ENCODE measurements around the gene PCED1B. TPM values are rescaled to one million over a fixed set of nuclear protein-coding genes. Genes with fewer than 3 reads are reported as not detected.

The PCED1B gene
- total RNA-seq, 1 experiment from 2014 or later: 3.3 TPM

- H2BK120ac ChIP-seq (ENCODE audit: low read depth, low read length, poor library complexity, severe bottlenecking): no peak overlapping the region
- DNase-seq: no peak
- no peak overlapping the region for H2BK20ac ChIP-seq (ENCODE audit: low read depth, low read length, poor library complexity, severe bottlenecking)
- no peak overlapping the region for H3K27ac Mint-ChIP-seq
- H3K4ac ChIP-seq (ENCODE audit: low read depth, low read length): no peak overlapping the region
- no peak overlapping the region for H3K18ac ChIP-seq (ENCODE audit: insufficient read length, low read depth, low read length)
- H3K9ac ChIP-seq (ENCODE audit: extremely low read depth, insufficient read length, low read length): no peak overlapping the region
- no peak overlapping the region for H2AFZ ChIP-seq (ENCODE audit: low read length)
- no peak overlapping the region for H3K14ac ChIP-seq (ENCODE audit: insufficient read depth, low read length)
- no peak overlapping the region for H3K56ac ChIP-seq (ENCODE audit: insufficient read length, low read depth, low read length)
- no peak for TF ChIP-seq CTCF (conservative IDR thresholded peaks at IDR 0.05)
- H3K4me2 ChIP-seq (ENCODE audit: insufficient read depth, insufficient read length, low read length): no peak overlapping the region
- H2AK5ac ChIP-seq (ENCODE audit: insufficient read length, low read length): no peak overlapping the region
- no peak overlapping the region for H3T11ph ChIP-seq (ENCODE audit: low read length)
- H3K4me1 ChIP-seq (ENCODE audit: insufficient read depth, low read length): no peaks in the 10 kb centered on the region; the same call in 1 of the 2 replicates
- no peak overlapping the region for H3K27ac ChIP-seq (ENCODE audit: insufficient read length, low read depth, low read length)
- no peaks in the 10 kb centered on the region for H3K79me1 ChIP-seq (ENCODE audit: insufficient read depth, low read depth, low read length, poor library complexity, severe bottlenecking)
- no peak overlapping the region for H3K4me3 Mint-ChIP-seq
- H4K20me1 ChIP-seq (ENCODE audit: control insufficient read depth, insufficient read depth, insufficient read length): no peaks in the 10 kb centered on the region
- H2BK5ac ChIP-seq (ENCODE audit: insufficient read length, low read length): no peak overlapping the region
- no peak overlapping the region for H2BK12ac ChIP-seq (ENCODE audit: insufficient read length, low read depth, low read length)
- no CpG with 5 or more reads among the region's 3 CpGs for WGBS (ENCODE audit: extremely low coverage, insufficient read length, low lambda C conversion rate)
- H3K9me3 ChIP-seq (ENCODE audit: control insufficient read depth, low read depth, low read length): no peaks in the 10 kb centered on the region
- peaks cover 0 to 3% (median 2%) of the 10 kb centered on the region in 3 experiments; a peak in 3 of 7 replicates for H3K36me3 Mint-ChIP-seq (ENCODE audit: insufficient read depth in 1 of 3, low read depth in 3 of 3)
- H4K8ac ChIP-seq (replicated peaks; ENCODE audit: insufficient read length, low read depth, low read length): no peak overlapping the region
- no peak overlapping the region for H4K5ac ChIP-seq (ENCODE audit: insufficient read length, low read depth, low read length)
- H2BK15ac ChIP-seq (ENCODE audit: low read depth, low read length): no peak overlapping the region
- no peak overlapping the region for H4K91ac ChIP-seq (ENCODE audit: insufficient read length, low read depth, low read length)
- peaks cover 35 to 73% of the 10 kb centered on the region in 2 experiments for H3K4me1 Mint-ChIP-seq
- H3K9me3 Mint-ChIP-seq: no peaks in the 10 kb centered on the region
- H3K27me3 ChIP-seq (ENCODE audit: insufficient read depth, low read length): peaks cover 4% of the 10 kb centered on the region; the same call in 1 of the 2 replicates
- peaks cover 13% of the 10 kb centered on the region for H3K23me2 ChIP-seq (ENCODE audit: insufficient read length, low read depth, low read length, poor library complexity, severe bottlenecking)
- H3K79me2 ChIP-seq (ENCODE audit: insufficient read depth, low read length): no peaks in the 10 kb centered on the region
- peaks cover 19% of the 10 kb centered on the region for H3K27me3 Mint-ChIP-seq (ENCODE audit: low read depth)
- H3K23ac ChIP-seq (ENCODE audit: insufficient read length, low read depth, low read length): no peak overlapping the region
Observed at GRCh38 chr12:47082283-47082682, 2.9 kb downstream of the PCED1B start.
